Fibroblast of lung (primary cell): ENCODE data around the gene ALG3. TPM values are rescaled to one million over a fixed set of nuclear protein-coding genes. Genes with fewer than 3 reads are reported as not detected.

ENCODE experiments used
- DNase-seq, 2 donors: peaks; one replicate each; pipeline versions ENCODE4 v3.0.0 to v3.0.0-alpha.2; 2010; ENCODE audit warnings: low read depth in 2 of 2
- H2AFZ ChIP-seq: 2 replicates; pipeline ENCODE4 v1.5.1; 2012; ENCODE audit warnings: low read length, control low read depth, inconsistent platforms
- H3K27ac ChIP-seq: 2 replicates; pipeline ENCODE4 v1.5.1; 2011; ENCODE audit warnings: low read length, control low read depth; ENCODE audit not compliant: insufficient read depth
- H3K27me3 ChIP-seq: 2 replicates; pipeline ENCODE4 v1.5.1; 2011; ENCODE audit warnings: mild to moderate bottlenecking, low read length; ENCODE audit not compliant: control insufficient read depth, insufficient read depth
- H3K36me3 ChIP-seq: 2 replicates; pipeline ENCODE4 v1.5.1; 2011; ENCODE audit warnings: low read length; ENCODE audit not compliant: control insufficient read depth, insufficient read depth
- H3K4me1 ChIP-seq: 2 replicates; pipeline ENCODE4 v1.5.1; 2011; ENCODE audit warnings: low read length; ENCODE audit not compliant: control insufficient read depth, insufficient read depth; ENCODE audit errors: extremely low read depth
- H3K4me2 ChIP-seq: 2 replicates; pipeline ENCODE4 v1.5.1; 2011; ENCODE audit warnings: low read length, control low read depth; ENCODE audit not compliant: insufficient read depth; ENCODE audit errors: extremely low read depth
- H3K4me3 ChIP-seq, 4 experiments: fragments of 200-600 bp in 1 of 4; sonication (generic) in 1 of 4; replicated peaks in 1 of 4; 2 replicates each; pipeline ENCODE4 v1.5.1; 2011 to 2016; ENCODE audit warnings: low read length in 4 of 4, low read depth in 3 of 4, mild to moderate bottlenecking in 3 of 4, control low read depth in 2 of 4, inconsistent platforms in 1 of 4, mixed read lengths in 1 of 4; ENCODE audit not compliant: insufficient read depth in 1 of 4; ENCODE audit errors: control extremely low read depth in 1 of 4
- H3K79me2 ChIP-seq: 2 replicates; pipeline ENCODE4 v1.5.1; 2012; ENCODE audit warnings: mild to moderate bottlenecking, low read length, inconsistent platforms; ENCODE audit not compliant: control insufficient read depth, insufficient read depth
- H3K9ac ChIP-seq: 2 replicates; pipeline ENCODE4 v1.5.1; 2011; ENCODE audit warnings: mild to moderate bottlenecking, low read length, control low read depth; ENCODE audit not compliant: insufficient read depth
- H3K9me3 ChIP-seq: 2 replicates; pipeline ENCODE4 v1.5.1; 2012; ENCODE audit warnings: low read depth, low read length; ENCODE audit not compliant: control insufficient read depth, insufficient read depth
- H4K20me1 ChIP-seq: 2 replicates; pipeline ENCODE4 v1.5.1; 2011; ENCODE audit warnings: low read length; ENCODE audit not compliant: control insufficient read depth, insufficient read depth; ENCODE audit errors: extremely low read depth
- EZH2 ChIP-seq: IDR thresholded peaks from 2 replicates; pipeline ENCODE4 v1.5.1; 2012; ENCODE audit warnings: low read length, control low read depth, mild to moderate bottlenecking; ENCODE audit errors: missing control alignments
- polyA plus RNA-seq, 2 donors: library from polyadenylated mRNA; depleted of rRNA in 1 of 2; stranded (reverse) in 1 of 2; unstranded in 1 of 2; fragments of >200 nt; gene quantifications; 2 replicates each; pipeline ENCODE4 v1.2.1, GENCODE V29; 2011 to 2012; ENCODE audit warnings: missing spikeins in 1 of 2
- total RNA-seq: library from RNA; depleted of rRNA; stranded (reverse); fragments of >200 nt; gene quantifications from 2 replicates; pipeline ENCODE4 v1.2.1, GENCODE V29; 2014
- TF ChIP-seq, protein P1 (sequence below), 2 donors: IDR thresholded peaks in 1 of 2; conservative IDR thresholded peaks in 1 of 2; 1 replicate in 1 of 2; 2 replicates in 1 of 2; pipeline ENCODE4 v1.5.1; 2011 to 2012; ENCODE audit warnings: low read length in 2 of 2, control low read depth in 1 of 2, inconsistent platforms in 1 of 2, low read depth in 1 of 2, mild to moderate bottlenecking in 1 of 2

The ALG3 gene
- total and polyA plus RNA-seq, 2 donors (not counting 1 experiment from before 2014, with no cell fraction given): 21.6 to 27.2 TPM

DNA sequence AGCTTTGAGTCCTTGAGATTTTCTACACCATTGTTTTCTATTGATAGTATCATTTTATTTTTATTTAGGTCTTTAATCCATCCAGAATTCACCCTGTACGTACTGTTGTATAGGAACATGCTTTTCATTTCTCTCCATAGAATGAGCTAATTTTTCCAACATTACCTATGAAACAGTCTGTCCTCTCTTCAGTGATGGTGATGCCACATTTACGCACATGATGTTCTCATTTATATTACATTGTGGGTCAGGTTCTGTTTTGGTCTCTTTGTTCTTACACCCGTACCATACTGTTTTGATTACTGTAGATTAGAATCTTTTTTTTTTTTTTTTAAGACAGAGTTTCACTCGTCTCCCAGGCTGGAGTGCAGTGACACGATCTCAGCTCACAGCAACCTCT lies 37.0 kb downstream of the ALG3 start:
- DNase-seq: no peak
- Histone ChIP-seq H4K20me1 (no peaks in the 10 kb centered on the region), H3K9me3 (no peaks in the 10 kb centered on the region), H3K4me3 (no peak overlapping the region), H3K9ac (no peak overlapping the region), H3K4me2 (no peak overlapping the region), H3K79me2 (no peaks in the 10 kb centered on the region), H2AFZ (no peak overlapping the region), H3K36me3 (no peaks in the 10 kb centered on the region), H3K27ac (no peak overlapping the region), H3K4me1 (no peaks in the 10 kb centered on the region), H3K27me3 (no peaks in the 10 kb centered on the region)
- no peak for TF ChIP-seq EZH2
- TF ChIP-seq, protein P1, sequence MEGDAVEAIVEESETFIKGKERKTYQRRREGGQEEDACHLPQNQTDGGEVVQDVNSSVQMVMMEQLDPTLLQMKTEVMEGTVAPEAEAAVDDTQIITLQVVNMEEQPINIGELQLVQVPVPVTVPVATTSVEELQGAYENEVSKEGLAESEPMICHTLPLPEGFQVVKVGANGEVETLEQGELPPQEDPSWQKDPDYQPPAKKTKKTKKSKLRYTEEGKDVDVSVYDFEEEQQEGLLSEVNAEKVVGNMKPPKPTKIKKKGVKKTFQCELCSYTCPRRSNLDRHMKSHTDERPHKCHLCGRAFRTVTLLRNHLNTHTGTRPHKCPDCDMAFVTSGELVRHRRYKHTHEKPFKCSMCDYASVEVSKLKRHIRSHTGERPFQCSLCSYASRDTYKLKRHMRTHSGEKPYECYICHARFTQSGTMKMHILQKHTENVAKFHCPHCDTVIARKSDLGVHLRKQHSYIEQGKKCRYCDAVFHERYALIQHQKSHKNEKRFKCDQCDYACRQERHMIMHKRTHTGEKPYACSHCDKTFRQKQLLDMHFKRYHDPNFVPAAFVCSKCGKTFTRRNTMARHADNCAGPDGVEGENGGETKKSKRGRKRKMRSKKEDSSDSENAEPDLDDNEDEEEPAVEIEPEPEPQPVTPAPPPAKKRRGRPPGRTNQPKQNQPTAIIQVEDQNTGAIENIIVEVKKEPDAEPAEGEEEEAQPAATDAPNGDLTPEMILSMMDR (conservative IDR thresholded peaks at IDR 0.05 in 1 of 2, IDR thresholded peaks at IDR 0.05 in 1 of 2; ENCODE audit: low read depth in 1 of 2, low read length in 2 of 2): no peak

DNA sequence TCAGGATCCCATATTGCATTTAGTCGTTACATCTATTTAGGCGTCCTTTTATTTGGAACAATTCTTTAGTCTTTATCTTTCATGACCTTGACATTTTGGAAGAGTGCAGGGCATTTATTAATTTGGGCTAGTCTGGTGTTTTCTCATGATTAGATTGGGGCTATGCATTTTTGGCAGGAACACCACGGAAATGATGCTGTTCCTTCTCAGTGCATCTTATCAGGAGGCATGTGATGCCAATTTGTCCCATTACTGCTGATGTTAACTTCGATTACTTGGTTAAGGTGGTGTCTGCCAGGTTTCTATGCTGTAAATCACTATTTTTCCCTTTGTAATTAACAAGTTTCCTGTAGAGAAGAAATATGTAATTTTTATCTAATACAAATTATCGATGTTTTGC lies 37.5 kb downstream of the ALG3 start:
- no peak overlapping the region for H3K4me2 ChIP-seq
- no peaks in the 10 kb centered on the region for H3K36me3 ChIP-seq
- H3K27ac ChIP-seq: no peak overlapping the region
- H2AFZ ChIP-seq: no peak overlapping the region
- no peak overlapping the region for H3K9ac ChIP-seq
- H3K4me3 ChIP-seq: no peak overlapping the region
- no peak for DNase-seq
- no peaks in the 10 kb centered on the region for H3K9me3 ChIP-seq
- H3K27me3 ChIP-seq: no peaks in the 10 kb centered on the region
- no peaks in the 10 kb centered on the region for H3K4me1 ChIP-seq
- H4K20me1 ChIP-seq: no peaks in the 10 kb centered on the region
- TF ChIP-seq, protein P1 (conservative IDR thresholded peaks at IDR 0.05 in 1 of 2, IDR thresholded peaks at IDR 0.05 in 1 of 2; ENCODE audit: low read depth in 1 of 2, low read length in 2 of 2): no peak
- TF ChIP-seq EZH2: no peak
- H3K79me2 ChIP-seq: no peaks in the 10 kb centered on the region

DNA sequence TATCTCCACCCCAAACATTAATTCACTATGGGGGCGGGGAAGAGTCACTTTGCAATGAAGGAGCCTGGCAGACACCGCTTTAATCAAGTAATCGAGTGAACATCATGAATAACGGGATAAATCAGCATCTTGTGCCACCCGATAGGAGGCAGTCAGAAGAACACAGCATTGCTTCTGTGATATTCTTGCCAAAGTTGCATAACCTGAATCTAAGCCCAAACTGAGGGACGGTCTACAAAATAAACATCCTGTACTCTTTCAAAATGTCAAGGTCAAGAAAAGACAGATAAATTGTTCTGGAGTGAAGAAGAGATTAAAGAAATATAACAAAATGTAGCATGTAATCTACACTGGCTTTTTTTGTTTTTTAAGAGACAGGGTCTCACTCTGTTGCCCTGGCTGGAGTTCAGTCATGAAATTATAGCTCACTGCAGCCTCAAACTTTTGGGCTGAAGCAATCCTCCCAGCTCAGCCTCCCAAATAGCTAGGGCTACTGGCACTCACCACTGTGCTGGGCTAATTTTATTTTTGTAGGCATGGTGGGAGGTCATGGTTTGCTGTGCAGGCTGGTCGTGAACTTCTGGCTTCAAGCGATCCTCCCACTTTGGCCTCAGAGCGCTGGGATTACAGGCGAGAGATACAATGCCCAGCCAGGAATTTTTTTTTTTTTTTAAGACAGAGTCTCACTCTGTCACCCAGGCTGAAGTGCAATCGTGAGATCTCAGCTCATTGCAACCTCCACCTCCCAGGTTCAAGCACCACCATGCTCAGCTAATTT lies 39.4 kb downstream of the ALG3 start:
- no peak overlapping the region for H3K4me3 ChIP-seq
- DNase-seq: no peak
- H2AFZ ChIP-seq: no peak overlapping the region
- H4K20me1 ChIP-seq: no peaks in the 10 kb centered on the region
- no peak overlapping the region for H3K4me2 ChIP-seq
- H3K9me3 ChIP-seq: no peaks in the 10 kb centered on the region
- H3K27ac ChIP-seq: no peak overlapping the region
- no peaks in the 10 kb centered on the region for H3K36me3 ChIP-seq
- H3K27me3 ChIP-seq: peaks cover 7% of the 10 kb centered on the region
- H3K9ac ChIP-seq: no peak overlapping the region
- H3K4me1 ChIP-seq: no peaks in the 10 kb centered on the region
- no peaks in the 10 kb centered on the region for H3K79me2 ChIP-seq
- TF ChIP-seq, protein P1 (conservative IDR thresholded peaks at IDR 0.05 in 1 of 2, IDR thresholded peaks at IDR 0.05 in 1 of 2; ENCODE audit: low read depth in 1 of 2, low read length in 2 of 2): no peak
- no peak for TF ChIP-seq EZH2
